Measurements from ENCODE around the gene PTCHD1. TPM values are rescaled to one million over a fixed set of nuclear protein-coding genes. Genes with fewer than 3 reads are reported as not detected.

The PTCHD1 gene
- total RNA-seq, 1 experiment from 2014 or later = not detected

GRCh38 chrX:23292354-23292987 lies 42.2 kb upstream of the PTCHD1 start:
- Histone ChIP-seq H3K9ac (ENCODE audit: low read length) (no peak overlapping the region), H3K27me3 (ENCODE audit: insufficient read depth, low read length) (no peaks in the 10 kb centered on the region), H3K79me2 (ENCODE audit: insufficient read depth, low read length) (no peaks in the 10 kb centered on the region), H3K4me2 (ENCODE audit: low read length) (no peak overlapping the region), H2AFZ (ENCODE audit: low read depth, low read length, poor library complexity, severe bottlenecking) (no peak overlapping the region), H3K9me2 (ENCODE audit: insufficient read depth) (no peaks in the 10 kb centered on the region), H3K9me3 (ENCODE audit: control insufficient read depth in 1 of 2, insufficient read depth in 1 of 2, low read depth in 1 of 2, low read length in 2 of 2) (no peaks in the 10 kb centered on the region), H4K20me1 (ENCODE audit: insufficient read depth) (no peaks in the 10 kb centered on the region), H3K27ac (ENCODE audit: low read depth, low read length) (no peak overlapping the region), H3K4me3 (replicated peaks in 1 of 2; ENCODE audit: low read depth in 1 of 2, low read length in 2 of 2) (no peak overlapping the region), H3K4me1 (ENCODE audit: control insufficient read depth in 1 of 2, insufficient read depth in 2 of 2, low read length in 2 of 2) (no peaks in the 10 kb centered on the region), H3K36me3 (ENCODE audit: control insufficient read depth in 1 of 2, insufficient read depth in 2 of 2, low read length in 2 of 2) (no peaks in the 10 kb centered on the region)
- POLR2A ChIA-PET = no interaction called here
- CTCF ChIA-PET = no interaction called here
- intact Hi-C loops (cut with micrococcal nuclease) = no loop called here
- no TSS peak for BruUV-seq (replicated peaks)
- RAD21 ChIA-PET (ENCODE audit: low non-redundant PET in 1 of 2, low total read pairs in 2 of 2, uncharacterized antibody in 2 of 2, unreplicated experiment in 2 of 2) = no interaction called here
- no peak for DNase-seq (ENCODE audit: low read depth, low spot score)
- no peak for TF ChIP-seq YY1 (IDR thresholded peaks at IDR 0.05; ENCODE audit: extremely low read depth, insufficient replicate concordance, low read depth, low read length)
- TF ChIP-seq TCF7L2 (IDR thresholded peaks at IDR 0.05; ENCODE audit: borderline replicate concordance, extremely low read depth, insufficient read depth, insufficient read length) = no peak
- no peak for ATAC-seq

- Histone ChIP-seq H4K20me1 (ENCODE audit: insufficient read depth) (no peaks in the 10 kb centered on the region), H3K36me3 (ENCODE audit: control insufficient read depth in 1 of 2, insufficient read depth in 2 of 2, low read length in 2 of 2) (no peaks in the 10 kb centered on the region), H3K27me3 (ENCODE audit: insufficient read depth, low read length) (no peaks in the 10 kb centered on the region), H3K4me3 (replicated peaks in 1 of 2; ENCODE audit: low read depth in 1 of 2, low read length in 2 of 2) (no peak overlapping the region), H3K4me1 (ENCODE audit: control insufficient read depth in 1 of 2, insufficient read depth in 2 of 2, low read length in 2 of 2) (no peaks in the 10 kb centered on the region), H3K4me2 (ENCODE audit: low read length) (no peak overlapping the region), H3K9ac (ENCODE audit: low read length) (no peak overlapping the region), H3K27ac (ENCODE audit: low read depth, low read length) (no peak overlapping the region), H3K9me2 (ENCODE audit: insufficient read depth) (no peaks in the 10 kb centered on the region), H3K79me2 (ENCODE audit: insufficient read depth, low read length) (no peaks in the 10 kb centered on the region), H3K9me3 (ENCODE audit: control insufficient read depth in 1 of 2, insufficient read depth in 1 of 2, low read depth in 1 of 2, low read length in 2 of 2) (no peaks in the 10 kb centered on the region), H2AFZ (ENCODE audit: low read depth, low read length, poor library complexity, severe bottlenecking) (no peak overlapping the region)
- ATAC-seq (no peak), DNase-seq (ENCODE audit: low read depth, low spot score) (no peak)
- ChIA-PET RAD21 (ENCODE audit: low non-redundant PET in 1 of 2, low total read pairs in 2 of 2, uncharacterized antibody in 2 of 2, unreplicated experiment in 2 of 2) (no interaction called here), CTCF (no interaction called here), POLR2A (no interaction called here)
- intact Hi-C loops (cut with micrococcal nuclease) = no loop called here
- TF ChIP-seq ATF3 (IDR thresholded peaks at IDR 0.05) (no peak), RAD21 (IDR thresholded peaks at IDR 0.05; ENCODE audit: low read depth) (no peak), JUND (IDR thresholded peaks at IDR 0.05) (no peak), POLR2A (IDR thresholded peaks at IDR 0.05; ENCODE audit: borderline replicate concordance, extremely low read depth, insufficient read depth, insufficient read length) (no peak), EZH2 (IDR thresholded peaks at IDR 0.05) (no peak), CBX3 (IDR thresholded peaks at IDR 0.05; ENCODE audit: low read depth) (no peak), FOSL1 (IDR thresholded peaks at IDR 0.05; ENCODE audit: low read depth) (no peak), ELF1 (IDR thresholded peaks at IDR 0.05; ENCODE audit: borderline replicate concordance, low read depth) (no peak), SIN3A (IDR thresholded peaks at IDR 0.05; ENCODE audit: low read depth) (no peak), CTCF (IDR thresholded peaks at IDR 0.05 in 2 of 3, conservative IDR thresholded peaks at IDR 0.05 in 1 of 3; ENCODE audit: borderline replicate concordance in 1 of 3, insufficient read depth in 1 of 3, low read depth in 2 of 3, low read length in 2 of 3) (no peak), ZNF274 (IDR thresholded peaks at IDR 0.05; ENCODE audit: low read depth, low read length) (no peak), MAX (IDR thresholded peaks at IDR 0.05) (no peak)
- no TSS peak for BruUV-seq (replicated peaks)
Measured at GRCh38 chrX:23292988-23293651, 41.5 kb upstream of the PTCHD1 start.
